Bone marrow (tissue), 2 donors: ENCODE data around the gene BCL2L13.

Experiments
- DNase-seq, 2 donors: peaks; one replicate each; lab custom pipeline; 2025; lab: John Stamatoyannopoulos, UW

BCL2L13 gene

DNA sequence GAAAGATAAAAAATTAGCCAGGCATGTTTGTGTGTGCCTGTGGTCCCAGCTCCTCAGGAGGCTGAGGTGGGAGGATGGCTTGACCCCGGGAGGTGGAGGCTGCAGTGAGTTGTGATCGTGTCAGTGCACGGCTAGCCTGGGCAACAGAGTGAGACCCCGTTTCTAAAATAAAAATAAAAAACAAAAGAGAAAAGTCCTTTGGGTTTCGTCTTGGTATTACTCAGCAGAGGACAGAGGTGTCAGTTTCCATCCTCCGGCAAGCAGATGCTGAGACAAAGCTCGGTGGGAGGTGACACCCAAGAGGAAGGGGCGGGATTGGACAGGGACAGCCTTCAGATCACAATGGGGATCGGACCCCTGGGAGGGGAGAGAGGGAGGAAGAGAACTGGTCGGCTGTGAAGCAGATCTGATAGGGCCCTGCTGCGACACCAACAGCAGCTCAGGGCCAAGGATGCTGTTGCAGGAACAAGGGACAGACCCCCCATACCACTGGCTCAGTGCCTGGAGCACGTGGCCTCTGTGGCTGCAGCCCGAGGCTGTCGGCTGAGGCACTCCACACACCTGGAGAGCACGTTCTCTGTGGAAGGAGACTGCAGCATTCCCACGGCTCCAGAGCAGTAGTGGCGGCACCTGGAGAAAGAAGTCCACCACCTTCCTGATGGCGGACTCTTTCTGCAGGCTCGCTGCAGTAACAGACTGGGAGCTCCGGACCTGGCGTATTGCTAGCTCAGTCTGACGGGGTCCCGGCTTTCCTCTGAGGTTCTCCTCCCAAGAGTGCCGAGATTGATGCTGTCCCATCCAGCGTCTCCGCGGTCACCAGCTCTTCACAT, 140.9 kb downstream of the BCL2L13 start:
- no peak for DNase-seq

- no peak for DNase-seq
These were observed 141.7 kb downstream of the BCL2L13 start for GRCh38 chr22:17780116-17780740.
